Effector memory CD4-positive, alpha-beta T cell (primary cell): ENCODE measurements around the gene CHST10.
"Not testable (repeated sequence)": the region's sequence is repeated elsewhere in the genome, so short reads cannot be mapped to it uniquely, and the experiment has no call there.

ENCODE experiments used
- DNase-seq, 3 donors: peaks; one replicate each; pipeline ENCODE4 v3.0.0-alpha.2; 2020
- H3K27ac ChIP-seq: 2 replicates; pipeline ENCODE4 v1.7.0; 2013; ENCODE audit warnings: mild to moderate bottlenecking, low read length, moderate library complexity; ENCODE audit not compliant: insufficient read depth, poor library complexity, severe bottlenecking
- H3K27me3 ChIP-seq: replicated peaks from 2 replicates; pipeline ENCODE4 v1.7.0; 2013; ENCODE audit warnings: mild to moderate bottlenecking, low read length; ENCODE audit not compliant: insufficient read depth, control insufficient read depth, poor library complexity, severe bottlenecking
- H3K36me3 ChIP-seq: 2 replicates; pipeline ENCODE4 v1.7.0; 2013; ENCODE audit warnings: mild to moderate bottlenecking, low read length, moderate library complexity; ENCODE audit not compliant: control insufficient read depth, insufficient read depth
- H3K4me1 ChIP-seq: 2 replicates; pipeline ENCODE4 v1.7.0; 2013; ENCODE audit warnings: low read length, mild to moderate bottlenecking; ENCODE audit not compliant: control insufficient read depth, insufficient read depth, poor library complexity, severe bottlenecking
- H3K4me3 ChIP-seq: 2 replicates; pipeline ENCODE4 v1.7.0; 2013; ENCODE audit warnings: low read length, low read depth, mild to moderate bottlenecking; ENCODE audit not compliant: insufficient read depth, poor library complexity, severe bottlenecking
- H3K9me3 ChIP-seq: 2 replicates; pipeline ENCODE4 v1.7.0; 2013; ENCODE audit warnings: mild to moderate bottlenecking, low read length, moderate library complexity; ENCODE audit not compliant: control insufficient read depth

Gene CHST10

GRCh38 chr2:100381240-100381639 is 36.2 kb downstream of the CHST10 start:
- H3K4me1 ChIP-seq: no peaks in the 10 kb centered on the region
- peak; percentile 22 to 56 (median 40) for DNase-seq
- H3K36me3 ChIP-seq: no peaks in the 10 kb centered on the region

GRCh38 chr2:100380681-100381080 is 36.8 kb downstream of the CHST10 start:
- H3K27me3 ChIP-seq: no peaks in the 10 kb centered on the region
- no peaks in the 10 kb centered on the region for H3K4me1 ChIP-seq
- no peak overlapping the region for H3K27ac ChIP-seq
- H3K36me3 ChIP-seq: no peaks in the 10 kb centered on the region
- no peaks in the 10 kb centered on the region for H3K9me3 ChIP-seq
- H3K4me3 ChIP-seq: no peak overlapping the region
- no peak for DNase-seq

More at GRCh38 chr2:100381240-100381639, 36.2 kb downstream of the CHST10 start:
- Histone ChIP-seq H3K27me3 (no peaks in the 10 kb centered on the region), H3K9me3 (no peaks in the 10 kb centered on the region), H3K4me3 (no peak overlapping the region), H3K27ac (no peak overlapping the region)

- Histone ChIP-seq H3K27me3 (no peaks in the 10 kb centered on the region), H3K27ac (no peak overlapping the region), H3K9me3 (no peaks in the 10 kb centered on the region), H3K36me3 (no peaks in the 10 kb centered on the region), H3K4me3 (no peak overlapping the region), H3K4me1 (no peaks in the 10 kb centered on the region)
- no peak for DNase-seq
These were observed 40.6 kb downstream of the CHST10 start for GRCh38 chr2:100376836-100377235.

- no peaks in the 10 kb centered on the region for H3K36me3 ChIP-seq
- H3K4me3 ChIP-seq: no peak overlapping the region
- no peaks in the 10 kb centered on the region for H3K4me1 ChIP-seq
- H3K9me3 ChIP-seq: peaks cover 3% of the 10 kb centered on the region
- no peaks in the 10 kb centered on the region for H3K27me3 ChIP-seq
- no peak for DNase-seq
- no peak overlapping the region for H3K27ac ChIP-seq
These were observed 50.3 kb downstream of the CHST10 start for GRCh38 chr2:100367163-100367562.

GRCh38 chr2:100365434-100365833 is 52.0 kb downstream of the CHST10 start:
- H3K27me3 ChIP-seq: no peaks in the 10 kb centered on the region
- no peaks in the 10 kb centered on the region for H3K36me3 ChIP-seq
- DNase-seq: no peak
- H3K9me3 ChIP-seq: no peaks in the 10 kb centered on the region
- H3K27ac ChIP-seq: no peak overlapping the region
- no peak overlapping the region for H3K4me3 ChIP-seq
- H3K4me1 ChIP-seq: no peaks in the 10 kb centered on the region

- not testable (repeated sequence) for DNase-seq, H3K27ac ChIP-seq, H3K9me3 ChIP-seq, H3K36me3 ChIP-seq, H3K4me3 ChIP-seq, H3K4me1 ChIP-seq, H3K27me3 ChIP-seq
These were observed 55.2 kb downstream of the CHST10 start for GRCh38 chr2:100362269-100362668.

- H3K4me1 ChIP-seq: no peaks in the 10 kb centered on the region
- DNase-seq: no peak
- H3K4me3 ChIP-seq: no peak overlapping the region
- H3K27ac ChIP-seq: no peak overlapping the region
- no peaks in the 10 kb centered on the region for H3K36me3 ChIP-seq
- no peaks in the 10 kb centered on the region for H3K9me3 ChIP-seq
- H3K27me3 ChIP-seq: no peaks in the 10 kb centered on the region
These were observed 57.9 kb downstream of the CHST10 start for GRCh38 chr2:100359576-100359975.

GRCh38 chr2:100358554-100358953 is 58.9 kb downstream of the CHST10 start:
- H3K9me3 ChIP-seq: no peaks in the 10 kb centered on the region
- H3K4me1 ChIP-seq: no peaks in the 10 kb centered on the region
- no peak overlapping the region for H3K4me3 ChIP-seq
- H3K27ac ChIP-seq: no peak overlapping the region
- no peaks in the 10 kb centered on the region for H3K27me3 ChIP-seq
- no peaks in the 10 kb centered on the region for H3K36me3 ChIP-seq
- no peak for DNase-seq

- Histone ChIP-seq H3K27me3 (no peaks in the 10 kb centered on the region), H3K27ac (no peak overlapping the region), H3K4me1 (no peaks in the 10 kb centered on the region), H3K9me3 (no peaks in the 10 kb centered on the region), H3K36me3 (no peaks in the 10 kb centered on the region), H3K4me3 (no peak overlapping the region)
- DNase-seq: no peak
These were observed 64.9 kb downstream of the CHST10 start for GRCh38 chr2:100352521-100352920.

GRCh38 chr2:100350661-100351185 is 66.7 kb downstream of the CHST10 start:
- no peaks in the 10 kb centered on the region for H3K27me3 ChIP-seq
- DNase-seq: no peak
- no peak overlapping the region for H3K27ac ChIP-seq
- no peak overlapping the region for H3K4me3 ChIP-seq
- no peaks in the 10 kb centered on the region for H3K9me3 ChIP-seq
- H3K36me3 ChIP-seq: no peaks in the 10 kb centered on the region
- H3K4me1 ChIP-seq: no peaks in the 10 kb centered on the region
